Measurements from ENCODE around the gene PCBP2.

The PCBP2 gene

GRCh38 chr12:53461059-53461458 is 9.2 kb downstream of the PCBP2 start:
- TF ChIP-seq CTCF (IDR thresholded peaks at IDR 0.05; ENCODE audit: low read depth, low read length, missing control alignments), result no peak
- DNase-seq (ENCODE audit: extremely low read depth, low read depth), result no peak
- H3K4me3 ChIP-seq (replicated peaks; ENCODE audit: low read depth, low read length), result no peak overlapping the region

GRCh38 chr12:53461591-53461990 is 9.7 kb downstream of the PCBP2 start:
- DNase-seq (ENCODE audit: extremely low read depth, low read depth), result no peak
- no peak overlapping the region for H3K4me3 ChIP-seq (replicated peaks; ENCODE audit: low read depth, low read length)
- TF ChIP-seq CTCF (IDR thresholded peaks at IDR 0.05; ENCODE audit: low read depth, low read length, missing control alignments), result no peak

- TF ChIP-seq CTCF (IDR thresholded peaks at IDR 0.05; ENCODE audit: low read depth, low read length, missing control alignments), result no peak
- no peak for DNase-seq (ENCODE audit: extremely low read depth, low read depth)
- no peak overlapping the region for H3K4me3 ChIP-seq (replicated peaks; ENCODE audit: low read depth, low read length)
These were observed 11.0 kb downstream of the PCBP2 start for GRCh38 chr12:53462935-53463334.

- H3K4me3 ChIP-seq (replicated peaks; ENCODE audit: low read depth, low read length), result no peak overlapping the region
- no peak for DNase-seq (ENCODE audit: extremely low read depth, low read depth)
- TF ChIP-seq CTCF (IDR thresholded peaks at IDR 0.05; ENCODE audit: low read depth, low read length, missing control alignments), result no peak
These were observed 12.1 kb downstream of the PCBP2 start for GRCh38 chr12:53463802-53464560.

GRCh38 chr12:53464685-53465418 is 12.9 kb downstream of the PCBP2 start:
- H3K4me3 ChIP-seq (replicated peaks; ENCODE audit: low read depth, low read length), result no peak overlapping the region
- no peak for TF ChIP-seq CTCF (IDR thresholded peaks at IDR 0.05; ENCODE audit: low read depth, low read length, missing control alignments)
- no peak for DNase-seq (ENCODE audit: extremely low read depth, low read depth)

- no peak for TF ChIP-seq CTCF (IDR thresholded peaks at IDR 0.05; ENCODE audit: low read depth, low read length, missing control alignments)
- DNase-seq (ENCODE audit: extremely low read depth, low read depth), result no peak
- H3K4me3 ChIP-seq (replicated peaks; ENCODE audit: low read depth, low read length), result no peak overlapping the region
These were observed 13.8 kb downstream of the PCBP2 start for GRCh38 chr12:53465679-53466078.
